Thyroid gland (tissue), 4 donors: Measurements from ENCODE around the gene HYAL1.

ENCODE experiments used
- CTCF ChIP-seq, 6 experiments: fragments of 200-600 bp in 3 of 6; fragments of 450-650 bp in 3 of 6; sonication (generic) in 3 of 6; IDR thresholded peaks; one replicate each; pipeline ENCODE4 v1.5.1; 2016 to 2019; ENCODE audit warnings: antibody characterized with exemption in 6 of 6, mild to moderate bottlenecking in 2 of 6, inconsistent platforms in 1 of 6, moderate library complexity in 1 of 6
- POLR2A ChIP-seq, 2 donors: fragments of 450-650 bp; IDR thresholded peaks; one replicate each; pipeline ENCODE4 v1.6.1; 2017; ENCODE audit warnings: antibody characterized with exemption in 2 of 2, mild to moderate bottlenecking in 2 of 2, moderate library complexity in 1 of 2

DNA sequence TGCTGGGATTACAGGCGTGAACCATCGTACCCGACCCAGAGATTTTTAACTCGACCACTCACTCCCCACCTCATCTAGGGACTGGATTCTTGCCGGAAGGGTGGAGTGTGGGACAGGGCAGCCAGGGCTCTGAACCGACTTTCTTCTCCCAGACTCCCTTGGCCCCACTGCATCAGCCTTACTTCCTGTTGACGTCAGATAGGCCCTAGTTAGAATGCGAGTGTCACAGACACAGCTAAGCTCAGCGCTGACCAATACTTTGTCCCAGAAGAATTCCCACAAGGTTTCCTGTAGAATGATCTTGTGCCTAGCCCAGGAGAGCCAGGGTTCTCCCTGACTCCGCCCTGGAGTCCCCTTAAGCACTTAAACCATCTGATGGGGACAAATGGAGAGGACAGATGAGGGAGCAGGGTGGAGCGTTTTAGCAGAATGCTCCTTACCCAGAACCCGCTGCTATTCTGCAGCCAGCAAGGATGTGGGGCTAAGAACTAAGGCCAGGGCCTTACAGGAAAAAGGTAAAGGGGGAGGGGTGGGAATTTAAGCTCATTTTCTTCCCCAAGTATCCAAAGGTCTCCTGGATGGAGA, 30.5 kb upstream of the HYAL1 start:
- TF ChIP-seq CTCF (IDR thresholded peaks at IDR 0.05) (no peak), POLR2A (IDR thresholded peaks at IDR 0.05) (no peak)
